Activated T-helper 1 cell treated with anti-CD3 and anti-CD28 coated beads, Interleukin-2, amount 50 U/mL, for 16 hours (primary cell): ENCODE data around the gene AGRP.
A peak's percentile ranks its signal among the peaks of the same experiment; 100 is the strongest.

ENCODE experiments used
- DNase-seq, 2 donors: peaks; one replicate each; pipeline ENCODE4 v3.0.0-alpha.2; 2020; ENCODE audit warnings: low read depth in 1 of 2, low spot score in 1 of 2

AGRP gene

DNA sequence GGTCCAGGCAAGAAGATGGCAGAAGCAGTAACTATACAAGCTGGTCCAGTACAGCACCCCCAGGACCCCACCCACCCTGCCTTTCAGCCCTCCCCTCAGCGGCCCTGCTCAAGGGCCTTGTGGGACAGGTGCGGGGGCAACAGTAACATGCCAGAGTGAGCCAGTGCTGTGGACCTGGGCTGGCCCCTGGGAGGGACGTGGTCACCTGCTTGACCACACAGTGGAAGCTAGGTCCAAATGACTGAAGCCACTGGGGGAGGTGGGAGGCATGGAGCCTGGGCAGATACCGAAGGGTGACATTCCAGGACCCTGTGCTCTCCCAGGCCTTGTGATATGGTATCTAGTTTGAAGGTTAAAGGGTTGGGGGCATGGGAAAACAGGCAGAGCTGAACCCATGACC is 19.7 kb downstream of the AGRP start:
- no peak for DNase-seq

DNA sequence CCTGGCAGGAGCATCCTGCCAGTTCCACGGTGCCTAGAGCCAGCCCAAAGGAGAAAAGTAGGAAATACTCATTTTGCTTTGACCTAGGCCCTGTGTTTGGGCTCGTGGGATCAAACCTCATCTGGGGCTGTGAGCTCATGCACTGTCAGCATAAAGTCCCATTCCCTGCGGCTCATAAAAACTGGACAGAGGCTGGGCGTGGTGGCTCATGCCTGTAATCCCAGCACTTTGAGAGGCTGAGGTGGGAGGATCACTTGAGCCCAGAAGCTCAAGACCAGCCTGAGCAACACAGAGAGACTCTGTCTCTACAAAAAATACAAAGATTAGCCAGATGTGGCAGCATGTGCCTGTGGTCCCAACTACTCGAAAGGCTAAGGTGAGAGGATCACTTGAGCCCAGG is 20.3 kb downstream of the AGRP start:
- no peak for DNase-seq

DNA sequence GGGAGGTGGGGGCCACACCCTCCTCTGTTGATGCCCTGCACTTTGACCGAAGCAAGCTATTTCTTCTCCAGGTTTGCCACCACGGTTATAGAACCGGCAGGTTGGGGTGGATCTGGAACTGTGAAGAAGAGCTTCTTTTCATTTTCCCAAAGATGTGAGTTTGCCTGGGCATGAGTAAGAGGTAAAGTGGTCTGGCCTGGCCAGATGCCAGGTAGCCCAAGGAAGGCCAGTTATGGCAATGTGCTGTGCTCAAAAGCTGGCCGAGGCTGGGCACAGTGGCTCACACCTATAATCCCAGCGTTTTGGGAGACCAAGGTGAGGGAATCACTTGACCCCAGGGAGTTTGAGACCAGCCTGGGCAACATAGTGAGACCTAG is 21.1 kb downstream of the AGRP start:
- DNase-seq: no peak

DNA sequence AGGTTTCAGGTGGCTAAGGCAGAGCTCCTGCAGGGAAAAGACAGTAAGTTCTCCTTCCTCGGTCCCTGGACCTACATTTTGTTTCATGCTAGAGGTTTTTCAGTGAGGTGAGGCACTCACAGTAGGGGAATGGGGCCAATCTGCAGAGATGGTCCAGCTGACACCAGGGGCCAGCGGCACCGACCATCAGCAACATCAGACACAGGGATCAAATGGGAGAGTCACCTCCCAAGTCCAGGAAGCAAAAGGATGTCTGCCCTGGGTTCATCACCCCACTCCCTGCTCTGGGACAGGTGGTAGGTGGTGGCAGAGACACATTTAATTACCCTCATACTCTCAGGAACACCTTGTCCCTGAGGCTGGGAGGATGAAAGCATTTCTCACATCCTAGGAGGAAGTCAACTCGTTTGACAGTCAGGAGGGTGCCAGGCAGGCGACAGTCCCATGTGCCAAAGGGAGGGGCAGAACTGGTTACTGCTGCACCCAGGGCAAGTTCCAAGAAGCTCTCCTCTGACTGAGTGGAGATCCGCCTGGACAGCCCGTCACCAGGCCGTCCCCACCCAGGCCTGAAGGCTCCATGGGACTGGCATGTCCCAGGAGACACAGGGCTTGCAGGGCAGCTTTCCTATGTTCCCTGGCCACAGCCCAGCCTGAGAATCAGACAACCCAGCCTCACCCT is 21.6 kb downstream of the AGRP start:
- DNase-seq: no peak

DNA sequence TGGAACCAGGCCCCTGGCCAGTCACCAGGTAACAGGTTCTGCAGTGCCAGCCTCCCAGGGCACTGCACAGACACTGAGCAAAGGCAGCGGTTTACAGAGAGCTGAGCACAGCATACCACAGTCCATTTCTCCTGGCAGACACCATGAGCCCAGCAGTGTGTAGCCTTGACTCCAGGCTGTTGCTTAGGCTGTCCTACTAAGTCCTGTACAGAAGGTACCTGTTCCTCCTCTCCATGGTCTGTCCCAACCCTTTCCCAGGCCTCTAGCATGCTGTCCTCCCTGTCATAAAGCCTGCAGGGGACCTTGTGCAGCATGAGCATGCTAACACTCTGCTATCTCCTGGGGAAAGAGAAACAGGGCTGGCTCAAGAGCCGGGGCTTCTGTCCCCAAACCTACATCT is 22.4 kb downstream of the AGRP start:
- DNase-seq: no peak

DNA sequence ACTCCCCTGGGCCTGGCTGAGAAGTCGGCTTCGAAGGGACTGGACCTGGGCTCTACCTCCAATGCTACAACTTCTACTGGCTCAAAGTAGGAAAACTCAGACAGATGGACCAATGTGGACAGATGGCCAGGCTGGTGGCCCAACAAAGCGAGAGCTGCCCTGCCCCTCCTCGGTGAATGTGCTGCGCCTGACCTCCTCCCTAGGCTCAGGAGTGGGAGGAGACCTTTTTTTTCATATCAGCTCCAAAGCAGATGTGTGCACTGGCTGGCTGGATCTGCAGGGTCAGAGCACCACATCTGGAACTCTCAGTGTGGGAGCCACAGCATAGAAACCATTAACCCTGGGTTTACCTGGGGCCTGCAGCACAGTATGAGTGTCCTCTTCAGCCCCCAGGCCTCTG is 23.2 kb downstream of the AGRP start:
- DNase-seq: no peak

DNA sequence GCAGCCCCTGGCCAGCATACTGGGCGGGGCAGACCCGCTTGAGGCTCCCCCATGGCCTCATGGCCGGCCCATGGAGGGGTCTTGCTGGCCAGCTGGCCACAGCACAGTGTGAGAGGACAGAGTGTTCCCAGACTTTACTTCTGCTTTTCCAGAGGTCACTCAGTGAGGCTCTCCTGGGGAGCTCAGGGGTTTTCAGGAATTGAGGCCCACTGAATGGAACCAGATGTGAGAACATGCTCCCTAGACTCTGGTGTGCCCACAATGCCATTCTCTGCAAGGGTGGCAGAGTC is 23.5 kb downstream of the AGRP start:
- no peak for DNase-seq

DNA sequence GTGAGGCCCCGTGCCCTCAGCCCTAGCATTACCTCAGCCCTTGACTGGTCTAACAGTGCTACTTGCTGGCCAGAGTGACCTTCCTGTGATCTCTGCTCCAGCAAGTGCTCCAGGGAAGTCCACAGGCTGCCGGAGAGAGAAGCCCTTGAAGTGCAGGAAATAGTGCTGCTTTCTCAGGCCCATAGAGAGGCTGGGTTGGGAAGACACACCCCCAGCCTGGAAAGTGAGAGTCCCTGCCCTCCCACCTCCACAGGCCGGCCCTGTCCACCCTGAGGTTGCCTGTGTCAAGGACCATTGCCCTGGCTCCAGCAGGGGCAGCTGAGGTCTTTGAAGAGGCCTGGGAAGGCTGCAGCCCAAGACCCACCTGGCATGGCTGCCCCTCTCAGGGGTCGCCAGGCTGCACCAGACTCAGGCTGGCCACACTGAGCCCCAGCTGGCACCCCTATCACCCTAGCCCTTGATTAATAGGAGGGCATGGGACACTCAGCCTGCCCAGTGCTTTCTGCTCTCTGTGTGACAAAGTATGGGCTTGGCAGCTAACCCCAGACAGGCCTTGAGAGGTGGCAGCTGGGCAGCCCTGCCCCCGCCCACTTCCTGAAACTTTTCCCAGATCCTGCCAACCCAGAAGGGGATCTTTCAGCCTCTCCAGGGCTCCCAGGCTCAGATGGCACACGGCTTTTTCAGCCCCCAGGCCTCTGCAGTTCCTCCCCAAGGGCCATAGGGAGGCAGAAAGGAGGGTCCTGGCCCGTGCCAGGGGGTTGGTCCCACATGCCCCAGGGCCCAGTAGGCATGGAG is 24.1 kb downstream of the AGRP start:
- no peak for DNase-seq

DNA sequence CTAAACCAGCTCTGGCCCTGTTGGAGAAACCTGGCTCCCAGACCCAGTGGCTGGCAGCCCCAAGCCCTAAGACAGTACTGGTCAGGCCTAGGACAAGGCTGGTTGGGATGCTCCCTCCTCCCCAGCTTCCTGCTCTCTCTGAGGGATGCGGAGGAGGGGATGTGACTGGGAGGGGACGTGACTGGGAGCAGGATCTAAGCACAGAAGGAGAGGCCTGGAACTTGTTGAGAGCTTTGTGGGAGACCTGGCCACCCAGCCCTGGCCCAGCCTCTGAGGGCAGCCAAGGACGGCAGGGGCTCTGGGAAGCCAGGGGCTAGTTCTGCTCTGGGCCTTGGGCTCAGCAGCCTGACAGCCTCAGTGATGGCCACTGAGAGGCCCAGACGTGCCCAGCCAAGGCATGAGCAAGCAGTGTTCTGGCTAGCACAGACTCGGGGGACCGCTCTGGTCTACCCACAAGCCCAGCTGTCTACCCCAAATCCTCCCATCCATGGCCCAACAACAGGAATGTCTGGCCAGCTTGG is 25.2 kb downstream of the AGRP start:
- DNase-seq: no peak

DNA sequence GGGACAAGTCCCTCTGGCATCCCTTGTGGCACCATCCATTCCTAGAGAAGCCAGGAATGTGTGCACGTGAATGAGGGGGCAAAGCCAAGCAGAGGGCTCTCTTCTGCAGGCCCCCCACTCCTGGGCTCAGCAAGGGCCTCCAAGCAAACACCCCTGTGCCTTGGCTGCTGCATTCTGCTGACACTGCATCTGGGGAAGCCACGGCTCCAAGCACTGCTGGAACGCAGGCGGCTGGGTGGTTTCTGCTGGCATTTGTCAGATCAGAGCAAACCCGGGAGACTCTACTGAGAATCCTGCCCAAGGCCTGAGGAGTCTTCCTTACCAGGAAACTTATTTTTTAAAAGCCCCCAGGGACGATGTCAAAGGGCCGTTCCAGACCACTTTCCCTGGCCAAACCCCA is 25.7 kb downstream of the AGRP start:
- no peak for DNase-seq

DNA sequence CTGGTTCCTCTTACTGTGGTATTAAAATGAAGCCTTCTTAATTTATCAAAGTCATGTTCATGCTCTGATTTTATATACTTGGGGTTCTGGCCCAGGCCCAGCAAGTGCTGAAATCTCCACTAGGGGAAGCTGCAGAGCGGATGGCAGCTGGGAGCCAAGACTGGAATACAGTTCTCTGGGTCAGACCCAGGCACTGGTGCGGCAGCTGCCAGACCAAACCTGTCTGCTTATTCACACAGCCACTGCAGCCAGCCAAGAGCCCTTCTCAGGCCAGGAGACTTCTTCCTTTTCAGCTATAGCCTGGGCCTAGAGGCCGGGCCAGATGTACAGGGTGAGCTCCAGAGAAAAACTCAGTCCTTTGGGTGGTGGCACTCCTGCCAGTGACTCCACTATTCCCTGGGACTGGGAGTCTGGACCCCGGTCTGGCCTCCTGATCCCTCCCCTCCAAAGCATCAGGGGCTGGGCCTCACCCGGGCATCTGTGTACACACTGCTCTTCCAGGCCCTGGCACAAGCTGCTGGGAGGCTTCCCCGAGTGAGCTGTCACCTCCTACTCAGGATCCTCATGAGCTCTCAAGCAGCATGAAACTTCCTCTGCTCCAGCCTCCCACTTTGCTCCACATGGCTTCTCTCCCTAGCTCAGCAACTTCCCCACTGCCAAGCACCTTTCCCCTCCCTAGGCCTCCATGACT is 26.8 kb downstream of the AGRP start:
- no peak for DNase-seq

DNA sequence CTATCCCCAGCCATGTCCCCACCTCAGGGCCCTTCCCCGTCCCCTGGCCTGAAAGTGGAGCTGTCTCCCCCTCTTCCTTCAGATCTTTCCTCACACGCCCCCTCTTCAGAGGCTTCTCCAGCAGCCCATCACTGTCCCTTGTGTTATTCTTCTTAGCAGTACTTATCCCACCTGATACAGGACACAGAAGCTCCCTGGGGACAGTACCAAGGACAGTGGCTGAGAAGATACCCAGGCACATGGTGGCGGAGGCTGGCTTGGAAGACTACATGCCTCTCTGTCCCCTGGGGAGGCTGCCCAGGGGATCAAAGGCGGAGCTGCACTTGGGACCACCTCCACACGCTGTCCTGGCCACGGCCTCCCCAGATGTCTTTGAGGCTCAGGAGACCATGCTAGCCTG is 28.5 kb downstream of the AGRP start:
- DNase-seq: no peak

DNA sequence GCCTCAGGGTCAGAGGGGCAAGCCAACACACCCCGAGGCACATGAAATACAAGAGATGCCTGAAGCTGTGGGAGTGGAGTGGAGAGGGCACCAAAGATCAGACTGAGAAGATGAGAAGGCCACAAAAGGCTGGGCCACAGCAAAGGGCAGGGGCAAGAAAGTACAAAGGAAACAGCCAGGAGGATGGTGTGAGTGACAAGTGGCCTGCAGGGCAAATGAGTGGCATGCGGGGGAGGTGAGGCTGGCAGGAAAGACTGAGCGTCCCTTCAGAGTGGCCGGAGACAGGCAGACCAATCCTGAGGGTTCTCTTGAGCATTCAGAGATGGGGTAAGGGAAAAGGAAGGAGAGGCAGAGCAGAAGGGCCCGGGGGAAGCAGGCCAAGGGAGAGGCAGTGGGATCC is 29.2 kb downstream of the AGRP start:
- no peak for DNase-seq

DNA sequence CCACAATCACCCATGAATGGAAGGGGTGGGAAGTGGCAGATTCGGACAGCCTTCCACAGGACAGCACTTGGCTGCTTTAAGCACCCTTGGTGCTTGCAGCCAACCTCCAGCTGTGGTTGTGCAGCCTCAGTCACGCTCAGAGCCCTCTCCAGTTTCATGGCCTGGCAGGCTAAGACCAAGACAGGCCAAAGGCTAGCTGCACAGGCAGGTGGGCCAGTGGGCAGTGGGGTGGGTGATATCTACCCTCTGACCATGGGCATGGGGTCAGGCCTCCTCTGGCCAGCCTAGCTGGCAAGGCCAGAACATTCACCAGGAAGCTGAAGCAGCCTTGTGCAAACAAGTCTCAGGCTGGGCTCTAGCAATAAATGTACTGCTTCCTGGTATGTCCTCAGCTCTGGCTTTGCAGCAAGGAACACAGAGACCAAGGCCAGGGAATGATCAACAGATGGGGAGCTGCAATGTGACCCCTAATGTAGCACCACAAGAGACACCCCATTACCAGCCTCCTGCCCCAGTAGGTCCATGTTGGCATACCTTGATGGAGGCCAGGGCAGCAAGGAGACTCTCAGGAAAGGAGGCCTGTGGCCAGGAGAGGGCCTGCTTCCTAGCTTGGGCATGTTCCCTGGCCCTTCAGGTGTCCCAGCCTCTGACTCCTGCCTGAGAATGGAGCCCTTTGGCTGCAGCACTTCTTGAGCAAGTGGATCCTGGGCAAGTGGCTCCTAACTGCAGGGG is 31.5 kb downstream of the AGRP start:
- DNase-seq: no peak

DNA sequence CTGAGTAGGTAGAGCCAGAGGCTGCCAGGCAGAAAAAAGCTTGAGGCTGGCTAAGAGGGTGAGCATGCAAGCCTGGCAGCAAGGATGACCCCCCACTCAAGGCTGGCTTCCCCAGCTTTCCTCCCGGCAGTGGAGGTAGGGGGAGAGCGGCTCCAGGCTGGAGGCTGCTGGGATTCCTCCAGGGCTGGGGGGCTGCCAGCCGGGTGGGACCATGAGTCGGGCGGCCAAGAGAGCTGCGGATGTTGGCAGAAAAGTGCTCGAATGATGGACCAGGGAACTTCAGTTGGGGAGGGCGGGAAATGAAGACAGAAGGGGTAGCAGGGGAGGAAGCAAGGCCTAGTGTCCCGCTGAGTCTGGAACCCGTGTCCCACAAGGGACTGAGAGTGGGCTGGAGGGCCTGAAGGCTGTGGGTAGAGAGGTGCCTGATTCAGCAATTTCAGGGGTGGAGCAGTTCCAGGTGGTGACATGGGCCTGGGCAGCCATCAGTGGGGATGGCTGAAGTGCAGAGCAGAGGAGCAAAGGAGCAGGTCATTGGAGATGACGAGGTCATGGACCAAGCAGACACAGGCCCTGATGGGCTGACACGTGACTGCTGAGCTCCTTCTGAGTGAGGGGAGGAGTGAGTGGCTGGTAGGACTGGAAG is 32.2 kb downstream of the AGRP start:
- DNase-seq: no peak

DNA sequence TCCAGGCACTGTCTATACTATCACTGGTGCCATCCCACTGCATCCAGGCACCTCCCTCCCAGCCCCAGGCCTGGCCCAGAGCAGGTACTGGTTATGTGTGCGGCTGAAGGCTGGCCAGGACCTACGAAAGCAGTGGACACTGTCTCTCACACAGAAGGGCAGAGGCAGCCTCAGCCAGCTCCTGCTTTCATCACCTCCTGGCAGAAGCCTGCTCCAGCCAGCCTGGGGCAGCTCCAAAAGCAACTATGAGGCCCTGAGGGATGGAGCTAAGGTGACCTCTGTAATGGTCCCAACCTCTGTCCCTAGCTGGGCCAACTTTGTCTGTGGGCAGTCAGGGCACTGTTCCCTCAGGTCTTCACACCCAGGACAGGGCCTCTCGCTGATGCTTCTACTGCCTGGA is 33.6 kb downstream of the AGRP start:
- no peak for DNase-seq

DNA sequence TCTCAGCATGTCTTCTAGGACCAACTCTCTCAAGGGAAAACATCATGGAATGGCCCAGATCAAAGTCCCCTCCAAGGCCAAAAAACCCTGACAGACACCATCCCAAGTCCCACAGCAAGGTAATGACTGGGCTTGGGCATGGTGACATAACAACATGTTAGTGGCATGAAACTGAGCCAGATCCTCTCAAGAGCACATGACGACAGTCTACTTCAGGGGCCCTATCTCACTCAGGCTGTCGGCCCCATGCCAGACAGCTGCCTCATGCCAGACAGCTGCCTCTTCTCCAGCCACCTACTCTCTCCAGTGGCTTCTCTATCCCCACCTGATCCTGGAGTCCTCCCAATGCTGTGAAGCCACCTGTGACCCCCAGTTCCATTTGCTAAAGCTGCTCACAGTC is 34.0 kb downstream of the AGRP start:
- no peak for DNase-seq

DNA sequence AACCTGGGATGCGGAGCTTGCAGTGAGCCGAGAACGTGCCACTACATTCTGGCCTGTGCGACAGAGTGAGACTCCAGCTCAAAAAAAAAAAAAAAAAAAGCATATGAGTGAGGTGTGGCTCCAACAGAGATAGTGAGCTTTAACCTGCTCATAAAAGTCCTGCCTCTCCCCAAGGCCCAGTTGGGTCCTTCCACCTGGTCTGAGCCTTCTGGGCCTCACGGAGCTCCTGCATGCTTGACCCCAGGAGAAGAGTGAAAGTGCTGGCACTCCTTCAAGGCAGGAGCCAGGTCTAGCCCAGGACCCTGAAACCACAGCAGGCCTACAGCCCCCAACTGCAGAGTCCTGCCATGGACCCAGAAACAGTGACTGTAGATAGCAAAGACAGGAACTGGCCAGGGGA is 34.8 kb downstream of the AGRP start:
- no peak for DNase-seq

DNA sequence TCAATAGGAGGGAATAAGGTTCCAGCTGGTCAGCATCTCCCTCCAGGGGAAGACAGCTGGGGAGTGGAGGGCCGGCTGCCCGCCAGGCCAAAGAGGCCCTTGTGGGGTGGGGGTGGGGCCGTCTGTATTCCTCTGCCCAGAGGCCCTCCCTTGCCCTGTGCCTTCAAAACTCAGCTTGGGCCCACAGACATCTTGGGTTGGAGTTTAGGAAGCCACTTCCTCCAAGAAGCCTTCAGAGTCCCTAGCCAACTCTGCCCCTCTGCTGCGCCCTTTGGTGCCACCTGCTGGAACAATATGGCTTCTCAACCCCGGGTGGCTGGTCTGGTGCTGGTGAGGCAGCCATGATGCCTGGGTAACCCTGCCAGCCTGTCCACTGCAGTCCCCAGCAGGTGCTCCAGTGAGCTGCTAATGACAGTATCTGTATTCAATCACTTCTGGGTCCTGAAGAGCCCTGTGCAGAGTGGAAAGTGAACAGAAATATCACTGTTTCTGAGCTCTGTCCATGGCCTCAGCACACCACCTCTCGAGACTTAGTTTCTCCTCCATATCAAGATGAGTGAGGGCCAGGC is 35.8 kb downstream of the AGRP start:
- DNase-seq: peak; percentile 23 to 42

DNA sequence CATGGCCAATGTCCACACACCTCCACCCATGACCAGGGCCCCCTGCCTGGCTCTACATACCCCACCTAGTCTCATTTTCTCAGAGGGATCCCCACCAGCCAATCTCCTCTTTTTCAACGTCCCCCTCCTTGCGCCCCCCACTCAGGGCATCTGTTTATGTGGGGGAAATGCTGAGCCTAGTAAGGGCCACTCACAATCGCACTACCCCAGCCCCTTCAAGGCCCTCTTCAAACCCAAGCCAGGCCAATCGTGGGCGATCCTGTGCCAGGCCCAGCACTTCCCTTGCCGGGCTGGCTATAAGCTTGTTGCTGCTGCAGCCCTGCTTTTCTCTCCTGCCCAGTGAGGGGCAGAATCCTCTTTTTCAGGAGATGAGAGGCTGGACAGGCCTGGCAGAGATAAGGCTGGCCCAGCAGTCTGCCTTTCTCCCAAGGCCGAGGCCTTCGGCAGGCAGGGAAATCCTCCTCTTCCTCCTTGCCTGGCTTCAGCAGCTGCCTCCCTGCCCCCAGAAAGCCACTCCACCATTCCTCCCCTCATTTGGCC is 36.3 kb downstream of the AGRP start:
- DNase-seq: no peak
